GM19193 (cell line): Measurements from ENCODE around the gene TTC6.

Experiments used
- POLR2A ChIP-seq: IDR thresholded peaks from 4 replicates; pipeline ENCODE4 v1.6.1; 2011; ENCODE audit not compliant: insufficient read depth, insufficient read length; ENCODE audit errors: extremely low read depth

TTC6 gene

DNA sequence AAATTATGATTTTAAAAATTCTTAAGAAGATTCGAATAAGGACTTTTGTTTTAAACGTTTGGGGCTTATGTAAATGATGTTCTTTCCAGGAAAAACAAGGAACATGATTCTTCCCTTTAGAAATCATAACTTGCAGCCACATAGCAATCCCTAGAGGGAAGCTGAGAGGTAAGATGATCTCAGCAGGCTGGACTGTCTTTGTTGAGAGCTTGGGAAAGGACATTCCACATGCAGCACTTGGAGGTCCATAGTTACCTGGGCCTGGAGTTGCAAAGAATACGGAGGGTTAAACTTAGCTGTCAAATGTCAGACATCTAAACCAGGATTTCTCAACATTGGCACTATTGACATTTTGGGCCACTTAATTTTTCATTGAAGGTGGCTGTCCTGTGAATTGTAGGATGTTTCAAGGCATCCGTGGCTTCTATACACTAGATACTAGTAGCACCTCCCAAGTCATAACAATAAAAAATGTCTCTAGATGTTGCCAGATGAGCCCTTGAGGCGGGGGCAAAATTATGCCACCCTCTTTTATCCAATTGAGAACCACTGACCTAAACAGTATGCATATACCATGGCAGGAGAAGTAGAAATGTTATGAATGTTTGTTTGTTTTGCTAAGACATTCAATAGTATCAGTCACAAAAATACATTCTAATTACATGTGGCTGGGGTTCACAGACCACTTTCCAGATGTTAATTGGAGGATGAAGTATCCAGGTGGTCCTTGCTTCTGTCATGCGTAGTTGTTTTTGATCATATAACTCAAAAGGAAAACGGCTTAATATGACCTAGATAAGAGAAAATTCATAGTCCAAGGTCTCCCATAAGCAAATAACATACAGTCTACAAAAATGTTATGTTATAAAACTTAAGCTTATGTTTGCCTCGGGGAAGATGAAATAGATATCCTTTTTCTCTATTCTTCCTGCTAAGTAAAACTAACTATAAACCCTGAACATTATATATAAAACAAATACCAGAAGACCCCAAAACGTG is 30.5 kb downstream of the TTC6 start:
- no peak for TF ChIP-seq POLR2A

DNA sequence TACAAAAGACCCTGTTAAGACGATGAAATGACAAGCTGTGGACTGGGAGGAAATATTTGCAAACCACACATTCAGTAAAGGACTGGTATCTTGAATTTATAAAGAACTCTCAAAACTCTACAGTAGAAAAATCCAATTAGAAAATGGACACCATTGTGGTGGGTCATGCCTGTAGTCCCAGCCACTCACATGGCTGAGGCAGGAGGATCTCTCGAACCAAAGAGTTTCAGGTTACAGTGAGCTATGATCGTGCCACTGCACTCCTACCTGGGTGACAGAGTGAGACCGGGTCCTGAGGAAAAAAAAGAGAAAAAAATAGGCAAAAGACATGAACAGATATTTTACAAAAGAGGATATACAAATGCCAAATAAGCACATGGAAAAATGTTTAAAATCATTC is 41.9 kb downstream of the TTC6 start:
- no peak for TF ChIP-seq POLR2A

- TF ChIP-seq POLR2A: no peak
Measured at GRCh38 chr14:37638599-37638998, 43.2 kb downstream of the TTC6 start.

DNA sequence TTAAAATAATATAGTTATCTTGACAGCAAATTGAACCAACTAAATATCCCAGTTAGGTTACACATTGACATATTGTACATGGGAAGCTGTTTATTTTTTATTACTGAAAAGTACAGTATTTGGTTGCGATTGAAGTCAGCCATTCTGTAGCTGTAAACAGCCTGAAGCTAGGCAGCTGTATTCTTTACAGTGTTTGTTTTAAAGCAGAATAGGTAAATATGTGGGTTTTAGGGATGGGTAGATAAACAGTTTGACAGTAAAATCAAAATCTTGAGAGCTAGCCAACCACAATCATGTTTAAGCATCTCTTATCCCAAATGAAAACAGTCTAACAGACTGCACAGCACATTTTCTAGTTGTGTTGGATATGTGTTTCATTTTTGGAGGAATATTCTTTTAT is 45.7 kb downstream of the TTC6 start:
- no peak for TF ChIP-seq POLR2A

DNA sequence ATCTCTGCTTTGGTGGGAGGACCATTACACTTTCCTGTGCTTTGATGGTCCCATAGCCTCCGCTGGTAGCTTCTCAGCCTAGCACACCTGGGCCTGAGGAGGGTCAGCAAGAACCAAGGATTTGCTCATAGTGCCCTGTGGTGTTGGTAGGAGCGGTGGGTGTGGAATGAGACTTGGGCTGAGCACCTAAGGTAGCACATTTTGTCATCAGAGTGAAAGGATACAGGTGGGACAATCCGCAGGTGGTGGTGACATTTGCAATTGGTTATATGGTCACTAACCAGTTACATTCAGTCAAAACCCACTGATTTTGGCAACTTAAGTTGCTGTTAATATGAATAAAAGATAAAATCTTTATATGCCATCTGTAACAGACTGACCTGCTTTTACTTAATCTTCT is 46.7 kb downstream of the TTC6 start:
- no peak for TF ChIP-seq POLR2A

DNA sequence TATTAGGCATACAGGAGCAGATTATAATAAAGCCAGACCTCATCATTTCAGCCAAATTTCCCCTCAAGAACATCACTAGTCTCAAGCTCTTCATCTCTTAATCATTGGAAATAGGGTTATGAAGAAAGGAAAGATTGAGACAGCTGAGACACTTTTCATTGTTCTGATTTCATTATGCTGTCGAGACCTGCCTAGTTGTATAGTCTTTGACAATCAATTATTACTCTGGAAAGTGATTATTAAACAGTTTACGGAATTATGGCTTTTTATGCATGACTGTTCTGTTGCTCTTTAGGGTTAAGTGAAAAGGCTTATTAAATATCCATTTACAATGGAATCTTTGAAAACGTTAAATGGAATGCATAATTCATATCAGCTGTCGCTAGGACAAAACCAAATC is 48.3 kb downstream of the TTC6 start:
- TF ChIP-seq POLR2A: no peak
